Measurements from ENCODE around the gene C6orf58. TPM values are rescaled to one million over a fixed set of nuclear protein-coding genes. Genes with fewer than 3 reads are reported as not detected.

C6orf58 gene
- polyA plus RNA-seq, 1 donor from 2014 or later = 0.97 TPM

GRCh38 chr6:127564761-127565160 lies 12.2 kb upstream of the C6orf58 start:
- H3K79me2 ChIP-seq (replicated peaks; ENCODE audit: insufficient read depth, low read length) = no peaks in the 10 kb centered on the region

GRCh38 chr6:127566119-127566518 lies 10.9 kb upstream of the C6orf58 start:
- no peak overlapping the region for H3K4me3 ChIP-seq (ENCODE audit: low read length)
- no peaks in the 10 kb centered on the region for H3K9me3 ChIP-seq (ENCODE audit: low read length)
- H3K27me3 ChIP-seq (ENCODE audit: insufficient read depth, low read depth, low read length) = no peaks in the 10 kb centered on the region
- no peaks in the 10 kb centered on the region for H4K20me1 ChIP-seq (ENCODE audit: insufficient read depth)
- H3K36me3 ChIP-seq (ENCODE audit: insufficient read depth, low read length) = no peaks in the 10 kb centered on the region
- H3K4me2 ChIP-seq (ENCODE audit: low read length) = no peak overlapping the region
- H2AFZ ChIP-seq (ENCODE audit: low read depth, low read length) = no peak overlapping the region
- H3K9me2 ChIP-seq (ENCODE audit: insufficient read depth, low read length) = no peaks in the 10 kb centered on the region
- H3K9ac ChIP-seq (ENCODE audit: low read length) = no peak overlapping the region
- H3F3A ChIP-seq (ENCODE audit: insufficient read depth, low read length, poor library complexity, severe bottlenecking) = no peaks in the 10 kb centered on the region
- H3K27ac ChIP-seq (ENCODE audit: low read length) = no peak overlapping the region
- no peaks in the 10 kb centered on the region for H3K79me2 ChIP-seq (replicated peaks; ENCODE audit: insufficient read depth, low read length)
- TF ChIP-seq RAD21 (conservative IDR thresholded peaks at IDR 0.05) (no peak), MXI1 (conservative IDR thresholded peaks at IDR 0.05; ENCODE audit: poor library complexity, severe bottlenecking) (no peak), REST (IDR thresholded peaks at IDR 0.05; ENCODE audit: borderline replicate concordance) (no peak), EZH2 (IDR thresholded peaks at IDR 0.05; ENCODE audit: borderline replicate concordance, insufficient read depth, low read length, poor library complexity, severe bottlenecking) (no peak)

More at GRCh38 chr6:127564761-127565160, 12.2 kb upstream of the C6orf58 start:
- Histone ChIP-seq H3K27ac (ENCODE audit: low read length) (no peak overlapping the region), H3K9ac (ENCODE audit: low read length) (no peak overlapping the region), H3K9me3 (ENCODE audit: low read length) (no peaks in the 10 kb centered on the region), H4K20me1 (ENCODE audit: insufficient read depth) (no peaks in the 10 kb centered on the region), H3K4me3 (ENCODE audit: low read length) (no peak overlapping the region), H3K36me3 (ENCODE audit: insufficient read depth, low read length) (no peaks in the 10 kb centered on the region), H3F3A (ENCODE audit: insufficient read depth, low read length, poor library complexity, severe bottlenecking) (no peaks in the 10 kb centered on the region), H3K27me3 (ENCODE audit: insufficient read depth, low read depth, low read length) (no peaks in the 10 kb centered on the region), H3K9me2 (ENCODE audit: insufficient read depth, low read length) (no peaks in the 10 kb centered on the region), H2AFZ (ENCODE audit: low read depth, low read length) (no peak overlapping the region), H3K4me2 (ENCODE audit: low read length) (no peak overlapping the region)
- no peak for TF ChIP-seq TAF1 (IDR thresholded peaks at IDR 0.05; ENCODE audit: low read depth)
- TF ChIP-seq SMC3 (conservative IDR thresholded peaks at IDR 0.05; ENCODE audit: poor library complexity) = no peak
- TF ChIP-seq EP300 (conservative IDR thresholded peaks at IDR 0.05; ENCODE audit: poor library complexity, severe bottlenecking) = no peak
- TF ChIP-seq CTCF (IDR thresholded peaks at IDR 0.05; ENCODE audit: poor library complexity, severe bottlenecking) = no peak
- no peak for TF ChIP-seq EZH2 (IDR thresholded peaks at IDR 0.05; ENCODE audit: borderline replicate concordance, insufficient read depth, low read length, poor library complexity, severe bottlenecking)
- no peak for TF ChIP-seq POLR2AphosphoS5 (IDR thresholded peaks at IDR 0.05)
- TF ChIP-seq MXI1 (conservative IDR thresholded peaks at IDR 0.05; ENCODE audit: poor library complexity, severe bottlenecking) = no peak
- TF ChIP-seq RAD21 (conservative IDR thresholded peaks at IDR 0.05) = no peak
- no peak for TF ChIP-seq REST (IDR thresholded peaks at IDR 0.05; ENCODE audit: borderline replicate concordance)
